HG03064 (cell line): ENCODE data around the gene EPG5.
"Not testable (repeated sequence)": the region's sequence is repeated elsewhere in the genome, so short reads cannot be mapped to it uniquely, and the experiment has no call there.

Experiments used
- ATAC-seq: cut with Tn5 transposase; IDR thresholded peaks from one replicate; pipeline ENCODE4 v1.9.1; 2021; ENCODE audit warnings: low read depth; ENCODE audit not compliant: unreplicated experiment

The EPG5 gene

DNA sequence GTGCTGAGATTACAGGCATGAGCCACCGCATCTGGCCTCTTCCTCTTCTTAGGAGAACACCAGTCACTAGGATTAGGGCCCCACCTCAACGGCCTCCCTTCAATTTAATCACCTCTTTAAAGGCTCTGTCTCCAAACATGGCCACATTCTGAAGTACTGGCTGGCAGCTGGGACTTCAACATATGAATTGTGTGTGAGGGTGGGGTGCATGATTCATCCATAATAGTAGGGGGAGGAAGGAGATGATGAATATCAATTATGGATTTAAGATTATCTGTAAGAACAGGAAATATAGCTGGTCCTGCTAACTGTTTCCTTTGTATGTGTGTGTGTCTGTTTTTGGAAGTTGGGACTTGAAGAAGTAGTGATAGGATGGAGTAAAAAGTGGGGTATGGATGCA is 14.7 kb upstream of the EPG5 start:
- ATAC-seq, result no peak

DNA sequence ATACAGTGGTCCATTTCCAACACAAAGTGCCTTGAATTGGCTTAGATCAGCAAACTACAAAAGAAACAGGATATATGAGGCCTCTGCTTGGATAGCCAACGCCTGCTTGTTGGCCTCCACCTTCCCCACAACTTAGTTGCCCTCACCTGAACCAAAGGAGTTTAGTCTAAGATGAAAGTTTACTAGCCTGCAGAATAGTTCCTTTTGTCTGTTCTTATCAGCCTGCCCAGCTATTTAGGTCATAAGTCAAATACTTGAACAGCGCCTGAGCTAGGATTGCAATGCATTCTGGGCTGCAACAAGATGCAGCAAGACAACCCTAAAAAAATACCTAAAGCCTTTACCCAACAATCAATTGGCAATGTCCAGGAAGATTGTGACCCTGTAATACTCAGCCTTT is 13.1 kb upstream of the EPG5 start:
- ATAC-seq, result no peak

- ATAC-seq, result no peak
Observed at GRCh38 chr18:45978084-45978483, 11.0 kb upstream of the EPG5 start.

- ATAC-seq, result no peak
Observed at GRCh38 chr18:45976974-45977373, 9.8 kb upstream of the EPG5 start.

DNA sequence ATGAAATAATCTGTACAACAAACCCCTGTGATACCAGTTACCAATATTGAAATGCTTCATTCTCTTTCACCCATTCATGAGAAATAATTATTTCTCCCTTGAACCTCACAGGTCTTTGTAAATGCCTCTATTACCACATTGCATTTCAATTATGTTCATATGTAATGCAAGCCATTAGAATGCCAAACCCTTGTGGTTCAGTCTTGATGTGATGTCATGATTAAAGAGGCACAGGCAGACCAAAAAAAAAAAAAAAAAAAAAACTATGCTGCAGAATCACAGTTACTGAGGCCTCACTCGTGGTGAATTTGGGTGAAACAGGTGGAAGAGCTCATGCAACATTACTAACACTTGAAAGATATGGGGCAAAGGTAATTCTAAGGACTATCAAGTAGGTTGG is 9.4 kb upstream of the EPG5 start:
- no peak for ATAC-seq

- ATAC-seq, result no peak
Observed at GRCh38 chr18:45974088-45974536, 7.0 kb upstream of the EPG5 start.

GRCh38 chr18:45964913-45965312 is 2.2 kb downstream of the EPG5 start:
- ATAC-seq, result not testable (repeated sequence)

DNA sequence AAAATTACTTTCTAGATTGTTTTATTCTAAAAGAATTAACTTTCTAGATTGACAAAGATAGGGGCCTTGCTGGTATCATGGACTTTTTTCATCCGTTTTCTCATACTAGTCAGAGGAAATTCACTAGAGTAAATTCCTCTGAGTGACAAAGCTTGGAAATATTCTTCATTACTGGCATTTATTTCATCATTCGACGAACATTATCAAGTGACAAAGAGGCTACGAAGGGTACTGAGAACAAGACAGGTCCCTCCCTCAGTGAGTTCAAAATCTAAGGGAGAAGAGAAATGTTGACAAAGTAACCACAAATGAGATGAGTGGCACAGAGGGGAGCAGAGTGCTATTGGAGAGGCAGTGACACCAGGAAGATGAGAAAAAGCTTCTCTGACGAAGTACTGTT is 4.3 kb downstream of the EPG5 start:
- ATAC-seq, result no peak

- no peak for ATAC-seq
Observed at GRCh38 chr18:45962461-45962860, 4.7 kb downstream of the EPG5 start.

GRCh38 chr18:45959484-45959883 is 7.6 kb downstream of the EPG5 start:
- ATAC-seq, result not testable (repeated sequence)

- no peak for ATAC-seq
Observed at GRCh38 chr18:45958730-45959129, 8.4 kb downstream of the EPG5 start.

- no peak for ATAC-seq
Observed at GRCh38 chr18:45958027-45958426, 9.1 kb downstream of the EPG5 start.

DNA sequence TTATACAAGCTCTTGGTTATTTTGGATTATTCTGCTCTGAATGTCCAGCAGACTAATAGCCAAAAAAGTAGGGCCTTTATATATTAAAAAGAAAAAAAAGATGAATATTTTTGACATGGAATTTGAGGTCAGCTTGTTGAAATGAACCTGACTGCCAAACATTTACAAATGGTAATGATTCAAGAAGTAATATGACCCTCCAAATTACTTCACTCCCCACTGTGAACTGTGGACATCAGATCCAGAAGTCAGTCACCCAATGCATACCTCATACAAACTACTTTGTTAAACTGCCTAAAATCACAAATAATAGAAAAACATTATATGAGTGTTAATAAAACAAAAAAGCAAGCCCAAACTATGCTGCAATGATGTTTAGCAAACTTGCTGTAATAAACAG is 10.0 kb downstream of the EPG5 start:
- no peak for ATAC-seq

- ATAC-seq, result no peak
Observed at GRCh38 chr18:45954070-45954934, 12.8 kb downstream of the EPG5 start.

DNA sequence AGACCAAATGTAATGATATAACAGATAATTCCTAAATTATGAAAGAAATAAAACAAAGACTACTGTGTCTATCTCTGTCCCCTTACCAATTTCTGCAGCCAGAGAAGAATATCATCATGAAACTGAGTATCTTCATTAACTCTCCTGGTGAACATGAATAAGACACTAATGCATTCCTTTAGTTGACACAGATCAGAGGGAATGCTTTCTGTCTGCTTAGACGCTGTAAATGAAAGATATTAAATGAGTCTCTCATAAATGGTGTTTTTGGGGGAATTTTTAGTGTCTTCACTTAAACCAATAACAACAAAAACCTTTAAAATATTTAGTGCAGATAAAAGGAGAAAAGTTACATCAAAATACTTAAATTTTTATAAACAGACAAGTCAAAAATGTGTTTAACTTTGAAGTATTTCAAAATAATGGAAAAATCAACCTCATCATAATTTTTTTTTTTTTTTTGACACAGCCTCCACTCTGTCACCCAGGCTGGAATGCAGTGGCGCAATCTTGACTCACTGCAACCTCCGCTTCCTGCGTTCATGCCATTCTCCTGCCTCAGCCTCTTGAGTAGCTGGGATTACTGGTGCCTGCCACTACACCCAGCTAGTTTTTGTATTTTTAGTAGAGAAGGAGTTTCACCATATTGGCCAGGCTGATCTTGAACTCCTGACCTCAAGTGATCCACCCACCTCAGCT is 16.0 kb downstream of the EPG5 start:
- ATAC-seq, result no peak

DNA sequence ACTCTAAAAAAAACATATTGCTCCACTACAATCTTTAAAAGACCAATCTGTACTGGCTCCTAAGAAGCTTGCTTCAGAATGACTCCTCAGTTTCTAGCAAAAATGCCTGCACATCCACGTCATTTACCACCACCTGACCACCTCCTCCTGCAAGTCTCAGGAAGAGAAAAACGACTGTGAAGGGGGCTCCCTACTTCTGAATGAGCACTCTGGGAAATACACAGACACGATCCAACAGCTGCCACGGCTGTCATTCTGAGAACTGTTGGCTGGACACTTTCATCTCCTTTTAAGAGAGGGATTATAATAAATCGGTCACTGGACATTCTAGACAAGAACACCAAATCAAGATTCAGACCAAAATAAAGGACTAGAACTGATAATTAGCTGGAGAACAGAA is 21.5 kb downstream of the EPG5 start:
- no peak for ATAC-seq

GRCh38 chr18:45940724-45941123 is 26.4 kb downstream of the EPG5 start:
- no peak for ATAC-seq

GRCh38 chr18:45939236-45939635 is 27.9 kb downstream of the EPG5 start:
- no peak for ATAC-seq

GRCh38 chr18:45938488-45938935 is 28.6 kb downstream of the EPG5 start:
- no peak for ATAC-seq

- ATAC-seq, result no peak
Observed at GRCh38 chr18:45935591-45936335, 31.4 kb downstream of the EPG5 start.

DNA sequence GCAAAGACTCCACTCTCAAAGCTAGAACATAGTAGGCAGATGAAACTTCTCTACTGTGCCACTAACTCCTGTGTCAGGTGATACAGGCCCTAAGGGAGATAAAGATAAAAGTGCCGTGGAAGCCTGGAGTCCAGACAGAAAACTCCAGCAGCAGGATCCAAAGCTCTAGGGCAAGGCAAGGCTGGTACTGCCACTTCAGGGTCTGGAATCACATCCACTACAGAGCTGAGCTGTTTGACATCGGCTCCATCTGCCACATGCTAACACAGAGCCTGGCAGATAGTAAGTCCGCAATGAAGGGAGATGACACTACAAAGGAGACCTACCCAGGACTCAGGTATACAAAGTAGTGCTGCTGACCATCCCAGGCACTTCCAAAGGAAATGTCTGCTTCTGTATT is 34.4 kb downstream of the EPG5 start:
- ATAC-seq, result no peak
